ENCODE measurements around the gene TMEM86B. TPM values are rescaled to one million over a fixed set of nuclear protein-coding genes. Genes with fewer than 3 reads are reported as not detected.

Gene TMEM86B
- total and polyA plus RNA-seq, 2 experiments from 2014 or later, result 1.1 to 3.2 TPM

DNA sequence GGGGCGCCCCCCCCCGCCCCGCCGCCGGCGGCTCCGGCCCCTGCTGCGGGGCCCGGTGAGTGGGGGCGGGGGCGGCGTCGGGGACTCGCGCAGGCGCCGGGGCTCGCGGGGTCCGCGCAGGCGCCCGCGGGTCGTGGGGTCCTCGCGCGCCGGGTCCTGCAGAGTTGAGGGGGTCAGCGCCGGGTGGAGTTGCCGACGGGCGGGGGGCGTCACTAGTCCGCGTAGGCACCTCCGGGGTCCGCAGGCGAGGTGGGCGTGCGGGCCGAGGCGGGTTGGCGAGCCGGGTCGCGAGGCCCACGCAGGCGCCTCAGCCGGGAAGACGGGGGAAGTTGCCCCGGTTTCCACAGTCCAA lies 29.9 kb upstream of the TMEM86B start:
- no peak for DNase-seq (ENCODE audit: low spot score)
- TF ChIP-seq JUNB (IDR thresholded peaks at IDR 0.05; ENCODE audit: unreplicated experiment) (no peak), REST (IDR thresholded peaks at IDR 0.05; ENCODE audit: unreplicated experiment) (no peak), ZNF114 (CRISPR knock-in tag; IDR thresholded peaks at IDR 0.05) (no peak), POLR2AphosphoS5 (IDR thresholded peaks at IDR 0.05; ENCODE audit: low read depth) (no peak), NANOG (IDR thresholded peaks at IDR 0.05; ENCODE audit: borderline replicate concordance) (no peak), EZH2 (IDR thresholded peaks at IDR 0.05; ENCODE audit: low read depth, unreplicated experiment) (no peak), STAT1 (IDR thresholded peaks at IDR 0.05; ENCODE audit: unreplicated experiment) (no peak), ZNF331 (CRISPR knock-in tag; IDR thresholded peaks at IDR 0.05; ENCODE audit: low read depth) (no peak), CREB1 (CRISPR knock-in tag; IDR thresholded peaks at IDR 0.05; ENCODE audit: low read depth) (no peak), EZH2phosphoT487 (IDR thresholded peaks at IDR 0.05; ENCODE audit: unreplicated experiment) (no peak), ETS1 (IDR thresholded peaks at IDR 0.05) (no peak)
- TF ChIP-seq, protein P1, sequence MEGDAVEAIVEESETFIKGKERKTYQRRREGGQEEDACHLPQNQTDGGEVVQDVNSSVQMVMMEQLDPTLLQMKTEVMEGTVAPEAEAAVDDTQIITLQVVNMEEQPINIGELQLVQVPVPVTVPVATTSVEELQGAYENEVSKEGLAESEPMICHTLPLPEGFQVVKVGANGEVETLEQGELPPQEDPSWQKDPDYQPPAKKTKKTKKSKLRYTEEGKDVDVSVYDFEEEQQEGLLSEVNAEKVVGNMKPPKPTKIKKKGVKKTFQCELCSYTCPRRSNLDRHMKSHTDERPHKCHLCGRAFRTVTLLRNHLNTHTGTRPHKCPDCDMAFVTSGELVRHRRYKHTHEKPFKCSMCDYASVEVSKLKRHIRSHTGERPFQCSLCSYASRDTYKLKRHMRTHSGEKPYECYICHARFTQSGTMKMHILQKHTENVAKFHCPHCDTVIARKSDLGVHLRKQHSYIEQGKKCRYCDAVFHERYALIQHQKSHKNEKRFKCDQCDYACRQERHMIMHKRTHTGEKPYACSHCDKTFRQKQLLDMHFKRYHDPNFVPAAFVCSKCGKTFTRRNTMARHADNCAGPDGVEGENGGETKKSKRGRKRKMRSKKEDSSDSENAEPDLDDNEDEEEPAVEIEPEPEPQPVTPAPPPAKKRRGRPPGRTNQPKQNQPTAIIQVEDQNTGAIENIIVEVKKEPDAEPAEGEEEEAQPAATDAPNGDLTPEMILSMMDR (conservative IDR thresholded peaks at IDR 0.05; ENCODE audit: low read depth in 2 of 2), result no peak
- TF ChIP-seq, protein P2, sequence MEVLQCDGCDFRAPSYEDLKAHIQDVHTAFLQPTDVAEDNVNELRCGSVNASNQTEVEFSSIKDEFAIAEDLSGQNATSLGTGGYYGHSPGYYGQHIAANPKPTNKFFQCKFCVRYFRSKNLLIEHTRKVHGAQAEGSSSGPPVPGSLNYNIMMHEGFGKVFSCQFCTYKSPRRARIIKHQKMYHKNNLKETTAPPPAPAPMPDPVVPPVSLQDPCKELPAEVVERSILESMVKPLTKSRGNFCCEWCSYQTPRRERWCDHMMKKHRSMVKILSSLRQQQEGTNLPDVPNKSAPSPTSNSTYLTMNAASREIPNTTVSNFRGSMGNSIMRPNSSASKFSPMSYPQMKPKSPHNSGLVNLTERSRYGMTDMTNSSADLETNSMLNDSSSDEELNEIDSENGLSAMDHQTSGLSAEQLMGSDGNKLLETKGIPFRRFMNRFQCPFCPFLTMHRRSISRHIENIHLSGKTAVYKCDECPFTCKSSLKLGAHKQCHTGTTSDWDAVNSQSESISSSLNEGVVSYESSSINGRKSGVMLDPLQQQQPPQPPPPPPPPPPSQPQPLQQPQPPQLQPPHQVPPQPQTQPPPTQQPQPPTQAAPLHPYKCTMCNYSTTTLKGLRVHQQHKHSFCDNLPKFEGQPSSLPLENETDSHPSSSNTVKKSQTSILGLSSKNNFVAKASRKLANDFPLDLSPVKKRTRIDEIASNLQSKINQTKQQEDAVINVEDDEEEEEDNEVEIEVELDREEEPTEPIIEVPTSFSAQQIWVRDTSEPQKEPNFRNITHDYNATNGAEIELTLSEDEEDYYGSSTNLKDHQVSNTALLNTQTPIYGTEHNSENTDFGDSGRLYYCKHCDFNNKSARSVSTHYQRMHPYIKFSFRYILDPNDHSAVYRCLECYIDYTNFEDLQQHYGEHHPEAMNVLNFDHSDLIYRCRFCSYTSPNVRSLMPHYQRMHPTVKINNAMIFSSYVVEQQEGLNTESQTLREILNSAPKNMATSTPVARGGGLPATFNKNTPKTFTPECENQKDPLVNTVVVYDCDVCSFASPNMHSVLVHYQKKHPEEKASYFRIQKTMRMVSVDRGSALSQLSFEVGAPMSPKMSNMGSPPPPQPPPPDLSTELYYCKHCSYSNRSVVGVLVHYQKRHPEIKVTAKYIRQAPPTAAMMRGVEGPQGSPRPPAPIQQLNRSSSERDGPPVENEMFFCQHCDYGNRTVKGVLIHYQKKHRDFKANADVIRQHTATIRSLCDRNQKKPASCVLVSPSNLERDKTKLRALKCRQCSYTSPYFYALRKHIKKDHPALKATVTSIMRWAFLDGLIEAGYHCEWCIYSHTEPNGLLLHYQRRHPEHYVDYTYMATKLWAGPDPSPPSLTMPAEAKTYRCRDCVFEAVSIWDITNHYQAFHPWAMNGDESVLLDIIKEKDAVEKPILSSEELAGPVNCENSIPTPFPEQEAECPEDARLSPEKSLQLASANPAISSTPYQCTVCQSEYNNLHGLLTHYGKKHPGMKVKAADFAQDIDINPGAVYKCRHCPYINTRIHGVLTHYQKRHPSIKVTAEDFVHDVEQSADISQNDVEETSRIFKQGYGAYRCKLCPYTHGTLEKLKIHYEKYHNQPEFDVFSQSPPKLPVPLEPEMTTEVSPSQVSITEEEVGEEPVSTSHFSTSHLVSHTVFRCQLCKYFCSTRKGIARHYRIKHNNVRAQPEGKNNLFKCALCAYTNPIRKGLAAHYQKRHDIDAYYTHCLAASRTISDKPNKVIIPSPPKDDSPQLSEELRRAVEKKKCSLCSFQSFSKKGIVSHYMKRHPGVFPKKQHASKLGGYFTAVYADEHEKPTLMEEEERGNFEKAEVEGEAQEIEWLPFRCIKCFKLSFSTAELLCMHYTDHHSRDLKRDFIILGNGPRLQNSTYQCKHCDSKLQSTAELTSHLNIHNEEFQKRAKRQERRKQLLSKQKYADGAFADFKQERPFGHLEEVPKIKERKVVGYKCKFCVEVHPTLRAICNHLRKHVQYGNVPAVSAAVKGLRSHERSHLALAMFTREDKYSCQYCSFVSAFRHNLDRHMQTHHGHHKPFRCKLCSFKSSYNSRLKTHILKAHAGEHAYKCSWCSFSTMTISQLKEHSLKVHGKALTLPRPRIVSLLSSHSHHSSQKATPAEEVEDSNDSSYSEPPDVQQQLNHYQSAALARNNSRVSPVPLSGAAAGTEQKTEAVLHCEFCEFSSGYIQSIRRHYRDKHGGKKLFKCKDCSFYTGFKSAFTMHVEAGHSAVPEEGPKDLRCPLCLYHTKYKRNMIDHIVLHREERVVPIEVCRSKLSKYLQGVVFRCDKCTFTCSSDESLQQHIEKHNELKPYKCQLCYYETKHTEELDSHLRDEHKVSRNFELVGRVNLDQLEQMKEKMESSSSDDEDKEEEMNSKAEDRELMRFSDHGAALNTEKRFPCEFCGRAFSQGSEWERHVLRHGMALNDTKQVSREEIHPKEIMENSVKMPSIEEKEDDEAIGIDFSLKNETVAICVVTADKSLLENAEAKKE (CRISPR knock-in tag; IDR thresholded peaks at IDR 0.05), result no peak
- peaks cover 56% of the 10 kb centered on the region for H3K4me1 Mint-ChIP-seq
- H3K27ac ChIP-seq (ENCODE audit: low read depth), result no peak overlapping the region
- H3K9me2 ChIP-seq (ENCODE audit: insufficient read depth), result 0 out of 2 replicates have a peak, but pooled peaks cover 4% of the 10 kb centered on the region
- no peaks in the 10 kb centered on the region for H3K27me3 ChIP-seq (ENCODE audit: insufficient read depth)
- H3K27me3 Mint-ChIP-seq (ENCODE audit: insufficient read depth, low read depth, poor library complexity), result peaks cover 14% of the 10 kb centered on the region
- no peaks in the 10 kb centered on the region for H3K36me3 ChIP-seq (ENCODE audit: insufficient read depth)
- ATAC-seq, result no peak; the same call in 2 of the 3 replicates
- H3K27ac Mint-ChIP-seq, result no peak overlapping the region
- H3K36me3 Mint-ChIP-seq (ENCODE audit: low read depth), result peaks cover 4% of the 10 kb centered on the region; the same call in 2 of the 3 replicates
- H3K4me3 ChIP-seq, result peak overlapping the region; percentile 90
- no peak overlapping the region for H2AFZ ChIP-seq
- H3K79me2 ChIP-seq (replicated peaks; ENCODE audit: insufficient read depth), result peaks cover 47% of the 10 kb centered on the region
- peak overlapping the region; percentile 80; the same call in 2 of the 3 replicates for H3K4me3 Mint-ChIP-seq
- peaks cover 23% of the 10 kb centered on the region for H3F3A ChIP-seq (replicated peaks; ENCODE audit: low read depth)
- H3K4me1 ChIP-seq (ENCODE audit: insufficient read depth), result peaks cover 27% of the 10 kb centered on the region
- peak overlapping the region; percentile 98 for H3K4me2 ChIP-seq
- H4K20me1 ChIP-seq (replicated peaks; ENCODE audit: insufficient read depth), result peaks cover 44% of the 10 kb centered on the region
- no peaks in the 10 kb centered on the region; the same call in 2 of the 3 replicates for H3K9me3 Mint-ChIP-seq

All from GM23338 (cell line).